IMR-90 (cell line): ENCODE data around the gene GPRC5C. TPM values are rescaled to one million over a fixed set of nuclear protein-coding genes. Genes with fewer than 3 reads are reported as not detected.

Experiments
- ATAC-seq: fragments of 200-7000 bp; cut with Tn5 transposase; 2 replicates; pipeline ENCODE4 v1.9.1; 2020; ENCODE audit warnings: low read depth, mild to moderate bottlenecking, moderate library complexity
- BruUV-seq: library from RNA; stranded (reverse); fragments of 400-500 nt; replicated peaks from 2 replicates; lab custom pipeline; 2021; lab: Mats Ljungman, UMichigan
- CTCF ChIA-PET: fragments of 300-600 bp; formaldehyde crosslinking; extraction: SDS; loops from one replicate; lab custom pipeline; 2021; ENCODE audit warnings: antibody characterized with exemption; lab: Yijun Ruan, JAX
- POLR2A ChIA-PET: fragments of 300-600 bp; sonication (Branson Sonifier 250); formaldehyde crosslinking; loops from one replicate; lab custom pipeline; 2022; ENCODE audit warnings: antibody characterized with exemption; ENCODE audit not compliant: unreplicated experiment; lab: Charles Lee
- DNase-seq: peaks from one replicate; pipeline ENCODE4 v3.0.0; 2013
- H2AFZ ChIP-seq: replicated peaks from 2 replicates; pipeline ENCODE3; 2013; ENCODE audit warnings: low read length, mild to moderate bottlenecking; ENCODE audit not compliant: poor library complexity
- H2AK5ac ChIP-seq: 2 replicates; pipeline ENCODE4 v1.6.1; 2013; ENCODE audit warnings: low read depth, low read length, inconsistent platforms
- H2AK9ac ChIP-seq: replicated peaks from 2 replicates; pipeline ENCODE3; 2013; ENCODE audit warnings: mild to moderate bottlenecking, low read depth, low read length, moderate library complexity; ENCODE audit not compliant: poor library complexity
- H2BK120ac ChIP-seq: 2 replicates; pipeline ENCODE4 v1.6.1; 2013; ENCODE audit warnings: low read depth, low read length, inconsistent platforms
- H2BK15ac ChIP-seq: 3 replicates; pipeline ENCODE4 v1.6.1; 2013; ENCODE audit warnings: low read depth, low read length, inconsistent platforms
- H2BK20ac ChIP-seq: 2 replicates; pipeline ENCODE4 v1.6.1; 2013; ENCODE audit warnings: low read depth, mild to moderate bottlenecking, inconsistent platforms, low read length, moderate library complexity
- H2BK5ac ChIP-seq: 2 replicates; pipeline ENCODE4 v1.6.1; 2013; ENCODE audit warnings: mild to moderate bottlenecking, low read depth, low read length, inconsistent platforms; ENCODE audit not compliant: poor library complexity, severe bottlenecking
- H3K14ac ChIP-seq: replicated peaks from 2 replicates; pipeline ENCODE4 v1.6.1; 2013; ENCODE audit warnings: low read depth, low read length, inconsistent platforms
- H3K18ac ChIP-seq: 2 replicates; pipeline ENCODE4 v1.6.1; 2013; ENCODE audit warnings: low read depth, low read length, control low read depth
- H3K23ac ChIP-seq: 2 replicates; pipeline ENCODE4 v1.6.1; 2013; ENCODE audit warnings: low read depth, low read length, inconsistent platforms
- H3K27ac ChIP-seq: 2 replicates; pipeline ENCODE4 v1.5.1; 2013; ENCODE audit warnings: mild to moderate bottlenecking, control low read depth, low read length; ENCODE audit not compliant: insufficient read depth
- H3K27me3 ChIP-seq: 2 replicates; pipeline ENCODE4 v1.6.1; 2013; ENCODE audit warnings: low read length; ENCODE audit not compliant: control insufficient read depth, insufficient read depth
- H3K36me3 ChIP-seq: 2 replicates; pipeline ENCODE4 v1.6.1; 2013; ENCODE audit warnings: low read length, mixed read lengths; ENCODE audit not compliant: control insufficient read depth, insufficient read depth
- H3K4ac ChIP-seq: 2 replicates; pipeline ENCODE4 v1.6.1; 2013; ENCODE audit warnings: low read depth, low read length, inconsistent platforms
- H3K4me1 ChIP-seq: 2 replicates; pipeline ENCODE4 v1.6.1; 2013; ENCODE audit warnings: low read length, mixed read lengths; ENCODE audit not compliant: control insufficient read depth, insufficient read depth
- H3K4me2 ChIP-seq: 2 replicates; pipeline ENCODE4 v1.6.1; 2013; ENCODE audit warnings: low read depth, mild to moderate bottlenecking, control low read depth, low read length, moderate library complexity
- H3K4me3 ChIP-seq: 2 replicates; pipeline ENCODE4 v1.5.1; 2013; ENCODE audit warnings: low read depth, mild to moderate bottlenecking, control low read depth, low read length, moderate library complexity; ENCODE audit not compliant: insufficient read depth
- H3K56ac ChIP-seq: 2 replicates; pipeline ENCODE4 v1.6.1; 2013; ENCODE audit warnings: low read length, inconsistent platforms; ENCODE audit not compliant: insufficient read depth; ENCODE audit errors: extremely low read depth
- H3K79me1 ChIP-seq, 2 experiments: 2 replicates each; pipeline ENCODE4 v1.6.1; 2013; ENCODE audit warnings: low read length in 2 of 2, inconsistent platforms in 1 of 2, low read depth in 1 of 2
- H3K9ac ChIP-seq: 2 replicates; pipeline ENCODE4 v1.6.1; 2013; ENCODE audit warnings: low read depth, low read length, control low read depth
- H3K9me1 ChIP-seq: 2 replicates; pipeline ENCODE4 v1.6.1; 2013; ENCODE audit warnings: low read length, inconsistent platforms; ENCODE audit not compliant: insufficient read depth
- H3K9me3 ChIP-seq: 2 replicates; pipeline ENCODE4 v1.6.1; 2013; ENCODE audit warnings: low read length; ENCODE audit not compliant: control insufficient read depth, insufficient read depth
- H4K20me1 ChIP-seq: 2 replicates; pipeline ENCODE4 v1.6.1; 2013; ENCODE audit warnings: low read length, inconsistent platforms; ENCODE audit not compliant: insufficient read depth
- H4K5ac ChIP-seq: 2 replicates; pipeline ENCODE4 v1.6.1; 2013; ENCODE audit warnings: mild to moderate bottlenecking, low read depth, low read length, control low read depth
- H4K8ac ChIP-seq, 2 experiments: 2 replicates each; pipeline ENCODE4 v1.6.1; 2013; ENCODE audit warnings: low read depth in 2 of 2, low read length in 2 of 2, control low read depth in 1 of 2, inconsistent platforms in 1 of 2
- H4K91ac ChIP-seq: 2 replicates; pipeline ENCODE4 v1.6.1; 2013; ENCODE audit warnings: low read depth, low read length, inconsistent platforms; ENCODE audit not compliant: insufficient read depth
- BHLHE40 ChIP-seq: fragments of 150-350 bp; IDR thresholded peaks from 2 replicates; pipeline ENCODE4 v1.6.1; 2016; ENCODE audit warnings: mild to moderate bottlenecking, low read depth, low read length
- CEBPB ChIP-seq: IDR thresholded peaks from 2 replicates; pipeline ENCODE4 v1.6.1; 2012; ENCODE audit warnings: low read depth, low read length, improper control_type of control experiment
- ELK1 ChIP-seq: fragments of 150-350 bp; IDR thresholded peaks from 2 replicates; pipeline ENCODE4 v1.6.1; 2016; ENCODE audit warnings: low read depth, mild to moderate bottlenecking, low read length, moderate library complexity, borderline replicate concordance
- FOS ChIP-seq: fragments of 150-350 bp; IDR thresholded peaks from 2 replicates; pipeline ENCODE4 v1.6.1; 2016; ENCODE audit warnings: low read depth, low read length
- NFE2L2 ChIP-seq: fragments of 150-350 bp; IDR thresholded peaks from 2 replicates; pipeline ENCODE4 v1.6.1; 2016; ENCODE audit warnings: low read depth, mild to moderate bottlenecking, low read length
- RCOR1 ChIP-seq: IDR thresholded peaks from 2 replicates; pipeline ENCODE4 v1.6.1; 2012; ENCODE audit warnings: mild to moderate bottlenecking, low read length, improper control_type of control experiment; ENCODE audit not compliant: insufficient replicate concordance
- SMC3 ChIP-seq: fragments of 150-350 bp; IDR thresholded peaks from 2 replicates; pipeline ENCODE4 v1.6.1; 2016; ENCODE audit warnings: low read depth, mild to moderate bottlenecking, antibody characterized with exemption, low read length, moderate library complexity
- WGBS, 2 experiments: methylation state at CpG; one replicate each; pipeline versions ENCODE4 v1.1.5 to v1.1.7; 2013; ENCODE audit warnings: missing lambda C conversion rate in 2 of 2; ENCODE audit not compliant: insufficient read length in 1 of 2; ENCODE audit errors: extremely low coverage in 2 of 2; 5-methylcytosine and 5-hydroxymethylcytosine counted together
- dilution Hi-C: fragments of 300-500 bp; cut with HindIII; formaldehyde crosslinking; loops from one replicate; pipeline ENCODE4 v1.14.3; 2018; ENCODE audit warnings: low sequenced_read_pairs; ENCODE audit not compliant: unreplicated experiment
- in situ Hi-C: fragments of 300-500 bp; cut with MboI; formaldehyde crosslinking; loops from 3 replicates; pipeline ENCODE4 v1.14.3; 2019; ENCODE audit warnings: low sequenced_read_pairs, inconsistent platforms, mixed read lengths
- intact Hi-C: fragments of 100-400 bp; cut with micrococcal nuclease; formaldehyde crosslinking; loops from 2 replicates; pipeline ENCODE4 v1.10.0; 2022
- polyA plus RNA-seq, 3 experiments: library from polyadenylated mRNA; depleted of rRNA; stranded (reverse); fragments of >200 nt; gene quantifications; 2 replicates each; pipeline ENCODE4 v1.2.3, GENCODE V29; 2012; ENCODE audit warnings: low replicate concordance in 1 of 3
- total RNA-seq: library from RNA; depleted of rRNA; stranded (reverse); fragments of >200 nt; gene quantifications from 2 replicates; pipeline ENCODE4 v1.2.3, GENCODE V29; 2012

The GPRC5C gene
- total and polyA plus RNA-seq, 2 of the 4 experiments (the other 2 are of a cell fraction), result not detected

- H3K18ac ChIP-seq, result no peak overlapping the region
- H3K4me2 ChIP-seq, result no peak overlapping the region
- no peak overlapping the region for H3K23ac ChIP-seq
- H3K79me1 ChIP-seq, result no peaks in the 10 kb centered on the region
- H3K4ac ChIP-seq, result no peak overlapping the region
- DNase-seq (no peak), ATAC-seq (no peak)
- dilution Hi-C loops (no loop called here), in situ Hi-C loops (no loop called here), intact Hi-C loops (no loop called here)
- TF ChIP-seq BHLHE40 (no peak), NFE2L2 (no peak), CEBPB (no peak), FOS (no peak), SMC3 (no peak), RCOR1 (no peak), ELK1 (no peak)
- no peaks in the 10 kb centered on the region for H3K27me3 ChIP-seq
- H3K4me1 ChIP-seq, result no peaks in the 10 kb centered on the region
- no peaks in the 10 kb centered on the region for H4K20me1 ChIP-seq
- H2BK5ac ChIP-seq, result no peak overlapping the region
- H2BK15ac ChIP-seq, result no peak overlapping the region
- ChIA-PET POLR2A (no interaction called here), CTCF (no interaction called here)
- H3K9me1 ChIP-seq, result no peaks in the 10 kb centered on the region
- no peak overlapping the region for H3K56ac ChIP-seq
- H3K9me3 ChIP-seq, result peaks cover 5% of the 10 kb centered on the region; the same call in 1 of the 2 replicates
- no peak overlapping the region for H4K8ac ChIP-seq
- 56% methylated on average over 14 of the region's 31 CpGs; no CpG with 5 or more reads in 1 of the 2 experiments for WGBS, 2 experiments
- H2BK120ac ChIP-seq, result no peak overlapping the region
- no peak overlapping the region for H2AK5ac ChIP-seq
- no TSS peak for BruUV-seq
- H3K14ac ChIP-seq, result no peak overlapping the region
- H3K27ac ChIP-seq, result no peak overlapping the region
- no peak overlapping the region for H3K9ac ChIP-seq
- no peak overlapping the region for H2BK20ac ChIP-seq
- H2AK9ac ChIP-seq, result no peak overlapping the region
- no peak overlapping the region for H4K91ac ChIP-seq
- no peak overlapping the region for H3K4me3 ChIP-seq
- no peak overlapping the region for H4K5ac ChIP-seq
- no peaks in the 10 kb centered on the region for H3K36me3 ChIP-seq
- no peak overlapping the region for H2AFZ ChIP-seq
Measured at GRCh38 chr17:74446551-74447500, 14.9 kb downstream of the GPRC5C start.
